GM10266 (cell line): ENCODE measurements around the gene MTTP.

Experiments used
- DNase-seq: peaks from one replicate; pipeline ENCODE4 v3.0.0; 2012; ENCODE audit errors: extremely low spot score
- TF ChIP-seq, protein P1 (sequence below): IDR thresholded peaks from 2 replicates; pipeline ENCODE4 v1.5.1; 2012; ENCODE audit warnings: mild to moderate bottlenecking, low read depth; ENCODE audit not compliant: control insufficient read depth, insufficient read depth; ENCODE audit errors: missing control alignments

The MTTP gene

DNA sequence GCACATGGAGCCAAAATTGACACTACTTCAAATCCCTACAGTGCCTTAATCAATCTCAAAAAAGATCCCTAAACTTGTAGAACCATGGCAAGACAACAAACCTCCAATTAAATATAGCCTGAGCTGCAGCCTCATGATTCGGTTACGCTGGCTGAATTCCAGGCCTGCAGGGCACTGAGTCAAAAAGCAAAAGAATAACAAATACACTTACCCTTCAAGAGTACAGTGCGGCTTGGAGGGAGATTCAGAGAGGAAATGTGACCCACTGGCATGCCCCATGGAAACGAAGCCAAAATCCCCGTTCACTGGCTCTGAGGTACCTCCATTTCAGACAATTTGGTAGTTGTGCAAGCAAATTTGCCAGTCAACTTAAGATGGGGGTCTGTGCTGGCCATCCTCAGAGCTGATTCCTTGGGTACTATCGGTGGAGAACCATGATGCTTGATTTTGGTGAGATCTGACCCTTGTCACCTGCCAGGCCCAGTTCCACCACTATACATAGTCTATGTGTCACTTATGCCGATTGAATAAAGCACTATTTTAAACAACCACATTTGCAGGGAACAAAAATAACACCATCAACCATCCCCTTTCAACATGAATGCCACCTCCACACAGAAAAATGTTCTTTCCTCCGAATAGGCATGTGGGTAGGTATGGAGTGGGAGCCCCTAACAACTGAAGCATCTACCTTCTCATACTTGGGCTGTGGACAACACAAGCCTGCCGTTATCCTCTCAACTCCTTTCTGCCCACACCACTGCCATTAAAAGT, 80.9 kb downstream of the MTTP start:
- no peak for DNase-seq

DNA sequence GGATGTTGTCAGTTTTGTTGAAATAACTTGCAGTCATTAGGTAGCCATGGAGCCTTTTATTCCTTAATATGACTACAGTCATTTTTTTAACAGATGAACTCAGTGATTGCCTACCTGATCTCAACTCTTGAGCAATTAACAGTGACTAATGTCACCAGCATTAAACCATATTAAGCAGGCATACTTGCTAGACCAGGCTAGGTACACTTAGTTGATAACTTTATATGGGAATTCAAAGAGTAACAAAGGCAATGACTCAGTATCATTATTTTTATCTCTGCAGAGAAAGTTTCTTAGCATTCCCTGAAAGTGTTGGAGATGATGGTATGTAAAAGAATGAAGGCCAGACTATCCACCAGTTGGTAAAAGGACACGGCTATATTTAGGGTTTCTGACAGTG, 83.2 kb downstream of the MTTP start, which contains the start of gene C4orf54:
Gene C4orf54, minus strand, starts transcription at position 31 of the 400 bp plus-strand sequence. CDS start 3,180 bp downstream, outside the sequence.
- DNase-seq, result no peak

More for the DNA sequence above, 80.9 kb downstream of the MTTP start:
- TF ChIP-seq, protein P1, sequence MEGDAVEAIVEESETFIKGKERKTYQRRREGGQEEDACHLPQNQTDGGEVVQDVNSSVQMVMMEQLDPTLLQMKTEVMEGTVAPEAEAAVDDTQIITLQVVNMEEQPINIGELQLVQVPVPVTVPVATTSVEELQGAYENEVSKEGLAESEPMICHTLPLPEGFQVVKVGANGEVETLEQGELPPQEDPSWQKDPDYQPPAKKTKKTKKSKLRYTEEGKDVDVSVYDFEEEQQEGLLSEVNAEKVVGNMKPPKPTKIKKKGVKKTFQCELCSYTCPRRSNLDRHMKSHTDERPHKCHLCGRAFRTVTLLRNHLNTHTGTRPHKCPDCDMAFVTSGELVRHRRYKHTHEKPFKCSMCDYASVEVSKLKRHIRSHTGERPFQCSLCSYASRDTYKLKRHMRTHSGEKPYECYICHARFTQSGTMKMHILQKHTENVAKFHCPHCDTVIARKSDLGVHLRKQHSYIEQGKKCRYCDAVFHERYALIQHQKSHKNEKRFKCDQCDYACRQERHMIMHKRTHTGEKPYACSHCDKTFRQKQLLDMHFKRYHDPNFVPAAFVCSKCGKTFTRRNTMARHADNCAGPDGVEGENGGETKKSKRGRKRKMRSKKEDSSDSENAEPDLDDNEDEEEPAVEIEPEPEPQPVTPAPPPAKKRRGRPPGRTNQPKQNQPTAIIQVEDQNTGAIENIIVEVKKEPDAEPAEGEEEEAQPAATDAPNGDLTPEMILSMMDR, result no peak

DNA sequence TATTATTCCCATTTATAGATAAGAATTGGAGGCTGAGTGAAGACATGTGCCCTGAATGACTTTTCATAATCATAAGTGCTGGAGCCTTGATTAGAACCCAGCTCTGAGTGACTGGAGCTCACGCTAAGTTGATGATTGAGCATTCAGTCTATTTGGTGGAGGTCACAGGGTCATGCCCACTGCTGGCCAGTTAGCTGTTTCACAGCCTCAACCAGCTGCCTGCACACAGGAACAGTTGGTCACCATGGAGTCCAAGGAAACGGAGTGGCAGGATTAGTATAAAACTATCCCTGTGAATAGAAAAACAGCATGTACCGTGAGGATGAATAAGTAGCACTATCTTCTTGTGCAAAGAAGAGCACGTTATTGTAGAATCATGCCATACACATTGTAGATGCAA, 84.0 kb downstream of the MTTP start:
- TF ChIP-seq, protein P1, result no peak
- no peak for DNase-seq

More for the DNA sequence above, 83.2 kb downstream of the MTTP start, which contains the start of gene C4orf54:
- TF ChIP-seq, protein P1, result no peak

- DNase-seq, result no peak
- TF ChIP-seq, protein P1, result no peak
Measured at GRCh38 chr4:99661907-99662306, 87.3 kb downstream of the MTTP start.

GRCh38 chr4:99664716-99665115, 90.1 kb downstream of the MTTP start:
- TF ChIP-seq, protein P1, result no peak
- DNase-seq, result no peak

GRCh38 chr4:99665983-99666382, 91.4 kb downstream of the MTTP start:
- DNase-seq, result no peak
- TF ChIP-seq, protein P1, result no peak

DNA sequence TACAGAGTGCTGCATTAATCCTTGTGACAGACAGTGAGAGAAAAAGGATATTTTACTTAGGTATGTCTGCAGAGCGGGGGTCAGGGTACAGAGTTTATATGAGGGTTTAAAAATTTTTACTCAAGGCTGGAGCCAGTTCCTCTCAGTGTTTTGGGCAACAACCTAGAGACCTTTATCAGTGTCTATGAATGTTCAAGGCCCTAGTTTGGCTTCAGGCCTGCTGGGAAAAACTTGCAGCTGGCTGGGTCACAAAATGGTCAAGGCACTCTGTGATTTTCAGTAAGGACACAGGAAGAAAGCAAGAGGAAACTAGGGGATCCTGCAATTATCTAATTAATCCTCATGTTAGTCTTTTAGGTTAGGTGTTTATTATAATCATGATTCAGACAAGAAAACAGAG, 93.8 kb downstream of the MTTP start:
- TF ChIP-seq, protein P1, result no peak
- DNase-seq, result no peak
